H9 (cell line): Measurements from ENCODE around the gene GPR45. TPM values are rescaled to one million over a fixed set of nuclear protein-coding genes. Genes with fewer than 3 reads are reported as not detected.

Experiments
- DNase-seq: peaks from one replicate; pipeline ENCODE4 v3.0.0-alpha.2; 2017
- H2AFZ ChIP-seq: one replicate; pipeline ENCODE4 v1.6.1; 2013; ENCODE audit warnings: mild to moderate bottlenecking, low read length, control low read depth, moderate library complexity
- H2AK5ac ChIP-seq: 2 replicates; pipeline ENCODE4 v1.6.1; 2013; ENCODE audit warnings: low read length, control low read depth, mixed read lengths; ENCODE audit not compliant: insufficient read length
- H2BK120ac ChIP-seq: one replicate; pipeline ENCODE4 v1.6.1; 2013; ENCODE audit warnings: low read depth, mild to moderate bottlenecking, low read length, control low read depth, inconsistent platforms; ENCODE audit not compliant: poor library complexity, severe bottlenecking
- H2BK12ac ChIP-seq: 2 replicates; pipeline ENCODE4 v1.6.1; 2013; ENCODE audit warnings: low read length, control low read depth, mixed read lengths, low read depth; ENCODE audit not compliant: insufficient read length
- H2BK15ac ChIP-seq: 2 replicates; pipeline ENCODE4 v1.6.1; 2013; ENCODE audit warnings: low read depth, low read length, control low read depth
- H2BK20ac ChIP-seq: one replicate; pipeline ENCODE4 v1.6.1; 2013; ENCODE audit warnings: low read depth, mild to moderate bottlenecking, low read length, control low read depth, inconsistent platforms; ENCODE audit not compliant: poor library complexity, severe bottlenecking
- H2BK5ac ChIP-seq: 2 replicates; pipeline ENCODE4 v1.6.1; 2013; ENCODE audit warnings: low read length, control low read depth, mixed read lengths; ENCODE audit not compliant: insufficient read length
- H3K14ac ChIP-seq: 2 replicates; pipeline ENCODE4 v1.6.1; 2013; ENCODE audit warnings: low read length, control low read depth; ENCODE audit not compliant: insufficient read depth
- H3K18ac ChIP-seq: 2 replicates; pipeline ENCODE4 v1.6.1; 2013; ENCODE audit warnings: low read depth, mild to moderate bottlenecking, mixed read lengths, low read length, control low read depth; ENCODE audit not compliant: insufficient read length
- H3K23ac ChIP-seq: 2 replicates; pipeline ENCODE4 v1.6.1; 2013; ENCODE audit warnings: low read length, control low read depth, mixed read lengths, low read depth; ENCODE audit not compliant: insufficient read length
- H3K23me2 ChIP-seq: 2 replicates; pipeline ENCODE4 v1.6.1; 2013; ENCODE audit warnings: low read depth, mild to moderate bottlenecking, mixed read lengths, low read length, control low read depth; ENCODE audit not compliant: insufficient read length, poor library complexity, severe bottlenecking
- H3K27ac ChIP-seq: 2 replicates; pipeline ENCODE4 v1.5.1; 2013; ENCODE audit warnings: low read length, control low read depth, mixed read lengths, low read depth; ENCODE audit not compliant: insufficient read length
- H3K27me3 ChIP-seq: 2 replicates; pipeline ENCODE4 v1.6.1; 2013; ENCODE audit warnings: low read length, control low read depth, inconsistent platforms; ENCODE audit not compliant: insufficient read depth
- H3K4ac ChIP-seq: 2 replicates; pipeline ENCODE4 v1.6.1; 2013; ENCODE audit warnings: low read depth, mild to moderate bottlenecking, control low read depth, inconsistent platforms, low read length, moderate library complexity
- H3K4me1 ChIP-seq: 2 replicates; pipeline ENCODE4 v1.6.1; 2013; ENCODE audit warnings: low read length, control low read depth, inconsistent platforms; ENCODE audit not compliant: insufficient read depth
- H3K4me2 ChIP-seq: 2 replicates; pipeline ENCODE4 v1.6.1; 2013; ENCODE audit warnings: low read length, control low read depth, mixed read lengths; ENCODE audit not compliant: insufficient read length, insufficient read depth
- H3K56ac ChIP-seq: 2 replicates; pipeline ENCODE4 v1.6.1; 2013; ENCODE audit warnings: low read depth, mild to moderate bottlenecking, mixed read lengths, low read length, control low read depth; ENCODE audit not compliant: insufficient read length
- H3K79me1 ChIP-seq: 2 replicates; pipeline ENCODE4 v1.6.1; 2013; ENCODE audit warnings: low read depth, mild to moderate bottlenecking, moderate library complexity, low read length, control low read depth, inconsistent platforms; ENCODE audit not compliant: insufficient read depth, poor library complexity, severe bottlenecking
- H3K79me2 ChIP-seq: 2 replicates; pipeline ENCODE4 v1.6.1; 2013; ENCODE audit warnings: low read length, control low read depth, inconsistent platforms; ENCODE audit not compliant: insufficient read depth
- H3K9ac ChIP-seq: 2 replicates; pipeline ENCODE4 v1.6.1; 2013; ENCODE audit warnings: low read length, control low read depth, mixed read lengths; ENCODE audit not compliant: insufficient read length; ENCODE audit errors: extremely low read depth
- H3K9me3 ChIP-seq: one replicate; pipeline ENCODE4 v1.6.1; 2013; ENCODE audit warnings: low read depth, low read length, inconsistent platforms; ENCODE audit not compliant: control insufficient read depth
- H3T11ph ChIP-seq: one replicate; pipeline ENCODE4 v1.6.1; 2013; ENCODE audit warnings: mild to moderate bottlenecking, low read length, control low read depth, inconsistent platforms
- H4K20me1 ChIP-seq: one replicate; pipeline ENCODE4 v1.6.1; 2013; ENCODE audit not compliant: control insufficient read depth, insufficient read length, insufficient read depth
- H4K5ac ChIP-seq: 2 replicates; pipeline ENCODE4 v1.6.1; 2013; ENCODE audit warnings: low read depth, mild to moderate bottlenecking, mixed read lengths, low read length, control low read depth; ENCODE audit not compliant: insufficient read length
- H4K8ac ChIP-seq: replicated peaks from 2 replicates; pipeline ENCODE4 v1.6.1; 2013; ENCODE audit warnings: low read length, control low read depth, mixed read lengths, low read depth; ENCODE audit not compliant: insufficient read length
- H4K91ac ChIP-seq: 2 replicates; pipeline ENCODE4 v1.6.1; 2013; ENCODE audit warnings: low read depth, mild to moderate bottlenecking, moderate library complexity, mixed read lengths, low read length, control low read depth; ENCODE audit not compliant: insufficient read length
- H3K27ac Mint-ChIP-seq, 3 experiments: 2 replicates in 2 of 3; 3 replicates in 1 of 3; pipeline ENCODE4 v1.8.0; 2020 to 2021; ENCODE audit warnings: mixed read lengths in 3 of 3, mild to moderate bottlenecking in 1 of 3, moderate library complexity in 1 of 3
- H3K27me3 Mint-ChIP-seq: 2 replicates; pipeline ENCODE4 v1.8.0; 2021; ENCODE audit warnings: low read depth, mild to moderate bottlenecking, moderate library complexity, mixed read lengths
- H3K36me3 Mint-ChIP-seq, 3 experiments: 2 replicates in 2 of 3; 3 replicates in 1 of 3; pipeline ENCODE4 v1.8.0; 2020 to 2021; ENCODE audit warnings: low read depth in 3 of 3, mixed read lengths in 3 of 3; ENCODE audit not compliant: insufficient read depth in 1 of 3
- H3K4me1 Mint-ChIP-seq, 2 experiments: 2 replicates each; pipeline ENCODE4 v1.8.0; 2020; ENCODE audit warnings: mixed read lengths in 2 of 2
- H3K4me3 Mint-ChIP-seq, 2 experiments: 2 replicates in 1 of 2; 3 replicates in 1 of 2; pipeline ENCODE4 v1.8.0; 2020 to 2021; ENCODE audit warnings: mild to moderate bottlenecking in 2 of 2, mixed read lengths in 2 of 2, moderate library complexity in 1 of 2
- H3K9me3 Mint-ChIP-seq, 2 experiments: 2 replicates in 1 of 2; 3 replicates in 1 of 2; pipeline ENCODE4 v1.8.0; 2020; ENCODE audit warnings: mild to moderate bottlenecking in 2 of 2, mixed read lengths in 2 of 2, moderate library complexity in 1 of 2
- WGBS: extraction: QIAGEN DNeasy Blood & Tissue Kit; methylation state at CpG from one replicate; pipeline ENCODE4 v1.1.7; 2013; ENCODE audit warnings: missing lambda C conversion rate, low lambda C conversion rate, mixed read lengths; ENCODE audit not compliant: insufficient read length; ENCODE audit errors: extremely low coverage; 5-methylcytosine and 5-hydroxymethylcytosine counted together
- total RNA-seq: library from RNA; stranded (reverse); gene quantifications from 2 replicates; pipeline ENCODE4 v1.2.1, GENCODE V29; 2021
- TF ChIP-seq, protein P1 (sequence below): fragments of 200-600 bp; sonication (generic); conservative IDR thresholded peaks from 3 replicates; pipeline ENCODE4 v1.8.0; 2021; ENCODE audit warnings: antibody characterized with exemption, mild to moderate bottlenecking

GPR45 gene
- total RNA-seq, 1 experiment from 2014 or later: not detected

DNA sequence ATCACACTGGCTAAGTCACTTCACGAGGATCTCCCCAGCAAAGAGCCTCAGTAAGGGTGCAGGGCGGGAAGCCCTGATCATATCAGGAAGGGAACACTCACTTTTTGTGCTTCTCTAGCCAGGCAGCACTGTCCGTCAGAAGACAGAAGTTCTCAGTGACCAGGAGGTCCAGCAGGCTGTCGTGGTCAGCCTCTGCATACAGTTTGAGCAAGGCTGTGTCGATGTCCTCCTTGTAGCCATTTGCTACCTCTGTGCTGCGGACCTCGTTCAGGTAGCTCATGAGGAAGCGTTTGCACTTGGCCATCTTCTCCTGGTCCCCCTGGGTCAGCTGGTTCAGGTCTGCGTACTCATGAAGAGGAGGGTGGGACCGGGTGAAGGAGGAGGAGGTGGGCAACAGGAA, 38.7 kb downstream of the GPR45 start:
- TF ChIP-seq, protein P1, sequence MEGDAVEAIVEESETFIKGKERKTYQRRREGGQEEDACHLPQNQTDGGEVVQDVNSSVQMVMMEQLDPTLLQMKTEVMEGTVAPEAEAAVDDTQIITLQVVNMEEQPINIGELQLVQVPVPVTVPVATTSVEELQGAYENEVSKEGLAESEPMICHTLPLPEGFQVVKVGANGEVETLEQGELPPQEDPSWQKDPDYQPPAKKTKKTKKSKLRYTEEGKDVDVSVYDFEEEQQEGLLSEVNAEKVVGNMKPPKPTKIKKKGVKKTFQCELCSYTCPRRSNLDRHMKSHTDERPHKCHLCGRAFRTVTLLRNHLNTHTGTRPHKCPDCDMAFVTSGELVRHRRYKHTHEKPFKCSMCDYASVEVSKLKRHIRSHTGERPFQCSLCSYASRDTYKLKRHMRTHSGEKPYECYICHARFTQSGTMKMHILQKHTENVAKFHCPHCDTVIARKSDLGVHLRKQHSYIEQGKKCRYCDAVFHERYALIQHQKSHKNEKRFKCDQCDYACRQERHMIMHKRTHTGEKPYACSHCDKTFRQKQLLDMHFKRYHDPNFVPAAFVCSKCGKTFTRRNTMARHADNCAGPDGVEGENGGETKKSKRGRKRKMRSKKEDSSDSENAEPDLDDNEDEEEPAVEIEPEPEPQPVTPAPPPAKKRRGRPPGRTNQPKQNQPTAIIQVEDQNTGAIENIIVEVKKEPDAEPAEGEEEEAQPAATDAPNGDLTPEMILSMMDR: no peak
- Histone ChIP-seq H3K4me2 (no peak overlapping the region), H3K27me3 (no peaks in the 10 kb centered on the region), H3K27ac (no peak overlapping the region), H4K5ac (no peak overlapping the region), H4K91ac (no peak overlapping the region), H2AFZ (no peak overlapping the region), H2BK5ac (no peak overlapping the region), H3K9me3 (no peaks in the 10 kb centered on the region), H4K8ac (no peak overlapping the region), H3K4ac (no peak overlapping the region), H2BK120ac (no peak overlapping the region), H3K23ac (no peak overlapping the region), H2AK5ac (no peak overlapping the region), H4K20me1 (no peaks in the 10 kb centered on the region), H2BK12ac (no peak overlapping the region), H3K14ac (no peak overlapping the region), H3K79me1 (no peaks in the 10 kb centered on the region), H3K79me2 (no peaks in the 10 kb centered on the region), H3K23me2 (no peaks in the 10 kb centered on the region), H2BK15ac (no peak overlapping the region), H3K9ac (no peak overlapping the region), H3K18ac (no peak overlapping the region), H3K56ac (no peak overlapping the region), H3T11ph (no peak overlapping the region), H2BK20ac (no peak overlapping the region), H3K4me1 (no peaks in the 10 kb centered on the region)
- H3K9me3 Mint-ChIP-seq: no peaks in the 10 kb centered on the region
- no peaks in the 10 kb centered on the region for H3K27me3 Mint-ChIP-seq
- DNase-seq: no peak
- H3K4me3 Mint-ChIP-seq: no peak overlapping the region
- no peaks in the 10 kb centered on the region for H3K4me1 Mint-ChIP-seq
- WGBS: no CpG with 5 or more reads among the region's 10 CpGs
- H3K36me3 Mint-ChIP-seq: peaks cover 7 to 61% (median 14%) of the 10 kb centered on the region in 3 experiments; a peak in 6 of 7 replicates
- H3K27ac Mint-ChIP-seq: no peak overlapping the region
